ENCODE measurements around the gene S100A7A.
"Not testable (repeated sequence)": the region's sequence is repeated elsewhere in the genome, so short reads cannot be mapped to it uniquely, and the experiment has no call there.

- not testable (repeated sequence) for TF ChIP-seq CTCF (IDR thresholded peaks at IDR 0.05; ENCODE audit: low read depth, low read length, poor library complexity, severe bottlenecking); EZH2phosphoT487 (IDR thresholded peaks at IDR 0.05; ENCODE audit: borderline replicate concordance, low read length)
Observed at GRCh38 chr1:153418758-153419435, 2.6 kb downstream of the S100A7A start.
